ENCODE data around the gene OMP. TPM values are rescaled to one million over a fixed set of nuclear protein-coding genes. Genes with fewer than 3 reads are reported as not detected.

Gene OMP
- total RNA-seq, 5 donors from 2014 or later (not counting 1 experiment from before 2014, with no cell fraction given), result 0.79 TPM; not detected in 4

DNA sequence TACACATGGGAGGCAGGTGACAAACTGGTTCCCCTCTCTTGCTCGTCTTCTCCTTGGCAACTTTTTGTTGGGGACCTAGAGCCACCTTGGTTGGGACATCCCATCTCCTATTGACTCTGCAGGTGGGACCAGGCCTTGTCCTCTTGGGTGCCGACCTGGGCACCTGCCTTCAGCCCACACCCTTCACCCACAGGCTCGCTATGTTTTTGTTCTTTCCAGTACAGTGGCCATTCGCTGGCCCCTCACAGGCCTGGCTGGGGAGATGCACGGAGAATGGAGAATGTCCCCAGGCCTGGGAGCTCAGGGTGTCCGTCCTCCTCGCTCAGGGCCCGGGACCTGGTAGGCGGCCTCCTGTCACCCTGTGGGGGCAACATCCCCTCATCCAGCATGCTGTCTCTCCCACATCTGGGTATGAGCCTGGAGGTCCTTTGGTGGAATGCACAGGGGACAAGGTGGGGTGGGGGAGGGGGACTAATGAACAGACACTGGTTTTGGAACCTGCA lies 14.9 kb upstream of the OMP start:
- ATAC-seq (replicated peaks in 1 of 4) (no peak), DNase-seq (no peak)
- no peaks in the 10 kb centered on the region for H3K27me3 Mint-ChIP-seq
- H3K36me3 Mint-ChIP-seq, result no peaks in the 10 kb centered on the region
- no peak overlapping the region for H3K27ac ChIP-seq (ENCODE audit: low read length)
- peaks cover 0 to 5% of the 10 kb centered on the region in 2 experiments for H3K27me3 ChIP-seq (replicated peaks in 1 of 2; ENCODE audit: control insufficient read depth in 2 of 2, extremely low read depth in 1 of 2, insufficient read depth in 2 of 2, low read length in 1 of 2)
- H3K4me3 ChIP-seq (ENCODE audit: control insufficient read depth in 1 of 2, extremely low read depth in 1 of 2, low read length in 1 of 2), result no peak overlapping the region
- POLR2A ChIA-PET, result no interaction called here
- H3K27ac Mint-ChIP-seq, result no peak overlapping the region
- H3K4me1 Mint-ChIP-seq, result peaks cover 10 to 12% (median 11%) of the 10 kb centered on the region in 3 donors
- no peaks in the 10 kb centered on the region for H3K9me3 Mint-ChIP-seq
- H3K4me3 Mint-ChIP-seq, result no peak overlapping the region
- WGBS (ENCODE audit: insufficient coverage), result 92% methylated on average over 3 of the region's 9 CpGs
- H3K4me1 ChIP-seq (ENCODE audit: control insufficient read depth in 1 of 2, extremely low read depth in 1 of 2, insufficient read depth in 2 of 2, low read length in 2 of 2), result peaks cover 0 to 23% of the 10 kb centered on the region in 2 experiments
- H3K9me3 ChIP-seq, result no peaks in the 10 kb centered on the region
- CTCF ChIA-PET, result no interaction called here
- H3K36me3 ChIP-seq (ENCODE audit: control insufficient read depth in 2 of 2, extremely low read depth in 1 of 2, insufficient read depth in 1 of 2, low read length in 1 of 2), result no peaks in the 10 kb centered on the region

DNA sequence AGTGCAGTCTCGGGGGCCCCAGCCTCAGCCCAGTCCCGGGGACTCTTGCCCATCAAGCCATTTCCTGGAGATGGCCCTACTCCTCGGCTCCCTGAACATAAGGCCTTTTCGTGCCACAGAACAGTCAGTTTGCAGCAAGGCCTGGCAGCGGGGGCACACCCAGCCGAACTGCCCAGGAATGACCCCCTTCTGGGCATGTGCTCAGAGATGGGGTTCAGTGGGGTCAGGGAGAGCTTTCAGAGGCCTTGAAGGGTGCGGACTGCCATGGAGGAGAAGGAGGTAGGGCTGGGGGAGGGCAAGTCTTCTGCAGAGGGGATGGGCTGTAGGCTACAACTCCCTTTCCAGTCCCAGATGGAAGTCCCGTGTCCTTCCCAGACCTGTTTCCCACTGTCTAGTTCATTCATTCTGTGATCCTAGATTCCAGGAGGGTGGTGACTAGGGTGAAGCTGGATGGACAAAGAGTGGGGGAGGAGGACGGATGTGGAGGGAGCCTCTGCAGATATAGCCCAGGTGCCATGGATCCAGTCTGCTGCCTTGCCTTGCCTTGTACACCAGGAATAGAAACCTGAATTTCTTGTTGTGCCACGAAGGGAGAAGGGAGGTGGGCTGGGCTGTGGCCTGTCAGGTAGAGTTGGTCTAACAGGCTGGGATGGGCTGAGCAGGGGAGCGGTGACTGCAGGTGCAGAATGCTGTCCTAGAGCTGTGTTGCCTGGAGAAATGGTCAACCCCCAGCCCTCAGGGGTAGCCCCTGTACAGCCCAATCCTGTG lies 14.2 kb upstream of the OMP start:
- H3K4me1 ChIP-seq (ENCODE audit: control insufficient read depth in 1 of 2, extremely low read depth in 1 of 2, insufficient read depth in 2 of 2, low read length in 2 of 2), result peaks cover 0 to 17% of the 10 kb centered on the region in 2 experiments
- no peak overlapping the region for H3K4me3 ChIP-seq (ENCODE audit: control insufficient read depth in 1 of 2, extremely low read depth in 1 of 2, low read length in 1 of 2)
- Mint-ChIP-seq H3K4me1 (peaks cover 5 to 7% (median 6%) of the 10 kb centered on the region in 3 donors), H3K27ac (no peak overlapping the region), H3K9me3 (no peaks in the 10 kb centered on the region), H3K36me3 (no peaks in the 10 kb centered on the region), H3K4me3 (no peak overlapping the region), H3K27me3 (no peaks in the 10 kb centered on the region)
- CTCF ChIA-PET, result interaction anchor here in 1 of 2 donors (3.9 kb wide), 1 partner anchor 40 kb away, joined by 79 read pairs; no protein-coding TSS in a partner anchor
- no peaks in the 10 kb centered on the region for H3K36me3 ChIP-seq (ENCODE audit: control insufficient read depth in 2 of 2, extremely low read depth in 1 of 2, insufficient read depth in 1 of 2, low read length in 1 of 2)
- H3K27me3 ChIP-seq (replicated peaks in 1 of 2; ENCODE audit: control insufficient read depth in 2 of 2, extremely low read depth in 1 of 2, insufficient read depth in 2 of 2, low read length in 1 of 2), result peaks cover 0 to 5% of the 10 kb centered on the region in 2 experiments
- H3K9me3 ChIP-seq, result no peaks in the 10 kb centered on the region
- POLR2A ChIA-PET, result no interaction called here
- 72% methylated on average over 9 of the region's 11 CpGs for WGBS (ENCODE audit: insufficient coverage)
- DNase-seq, result no peak
- no peak overlapping the region for H3K27ac ChIP-seq (ENCODE audit: low read length)
- no peak for ATAC-seq (replicated peaks in 1 of 4)

- no peak overlapping the region for H3K4me3 Mint-ChIP-seq
- H3K4me1 Mint-ChIP-seq, result peaks cover 4 to 6% (median 4%) of the 10 kb centered on the region in 3 donors
- no peak for DNase-seq
- no peaks in the 10 kb centered on the region for H3K27me3 Mint-ChIP-seq
- H3K9me3 ChIP-seq, result no peaks in the 10 kb centered on the region
- no peaks in the 10 kb centered on the region for H3K9me3 Mint-ChIP-seq
- WGBS (ENCODE audit: insufficient coverage), result 78% methylated on average over 3 of the region's 3 CpGs
- peaks cover 0 to 10% of the 10 kb centered on the region in 2 experiments for H3K4me1 ChIP-seq (ENCODE audit: control insufficient read depth in 1 of 2, extremely low read depth in 1 of 2, insufficient read depth in 2 of 2, low read length in 2 of 2)
- H3K4me3 ChIP-seq (ENCODE audit: control insufficient read depth in 1 of 2, extremely low read depth in 1 of 2, low read length in 1 of 2), result no peak overlapping the region
- no peaks in the 10 kb centered on the region for H3K36me3 Mint-ChIP-seq
- H3K36me3 ChIP-seq (ENCODE audit: control insufficient read depth in 2 of 2, extremely low read depth in 1 of 2, insufficient read depth in 1 of 2, low read length in 1 of 2), result no peaks in the 10 kb centered on the region
- H3K27me3 ChIP-seq (replicated peaks in 1 of 2; ENCODE audit: control insufficient read depth in 2 of 2, extremely low read depth in 1 of 2, insufficient read depth in 2 of 2, low read length in 1 of 2), result peaks cover 0 to 5% of the 10 kb centered on the region in 2 experiments
- ChIA-PET POLR2A (no interaction called here), CTCF (interaction anchor here in 1 of 2 donors (3.9 kb wide), 1 partner anchor 41 kb away, joined by 79 read pairs; no protein-coding TSS in a partner anchor)
- no peak for ATAC-seq (replicated peaks in 1 of 4)
- no peak overlapping the region for H3K27ac Mint-ChIP-seq
- H3K27ac ChIP-seq (ENCODE audit: low read length), result no peak overlapping the region
These were observed 13.6 kb upstream of the OMP start for GRCh38 chr11:77089004-77089545.

DNA sequence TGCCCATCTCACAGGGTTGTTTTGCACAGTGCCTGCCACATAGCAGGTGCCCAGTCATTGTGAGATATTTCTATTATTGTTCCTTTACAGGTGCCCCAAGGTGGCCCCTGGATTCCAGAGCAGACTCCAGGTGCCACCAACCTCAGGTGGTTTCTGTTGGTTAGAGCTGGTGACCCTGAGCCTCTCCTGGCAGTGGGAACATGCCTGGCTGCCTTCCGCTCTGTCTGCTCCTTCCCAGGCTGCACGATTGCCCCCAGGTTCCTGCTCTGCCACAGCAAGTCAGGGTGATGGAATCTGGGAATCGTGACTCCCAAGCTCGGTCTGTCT lies 12.6 kb upstream of the OMP start:
- Mint-ChIP-seq H3K4me3 (no peak overlapping the region), H3K4me1 (peaks cover 4 to 6% (median 4%) of the 10 kb centered on the region in 3 donors), H3K9me3 (no peaks in the 10 kb centered on the region), H3K27ac (no peak overlapping the region), H3K27me3 (no peaks in the 10 kb centered on the region), H3K36me3 (no peaks in the 10 kb centered on the region)
- H3K27ac ChIP-seq (ENCODE audit: low read length), result no peak overlapping the region
- H3K36me3 ChIP-seq (ENCODE audit: control insufficient read depth in 2 of 2, extremely low read depth in 1 of 2, insufficient read depth in 1 of 2, low read length in 1 of 2), result peaks cover 0 to 4% of the 10 kb centered on the region in 2 donors
- DNase-seq (no peak), ATAC-seq (replicated peaks in 1 of 4) (no peak)
- H3K27me3 ChIP-seq (replicated peaks in 1 of 2; ENCODE audit: control insufficient read depth in 2 of 2, extremely low read depth in 1 of 2, insufficient read depth in 2 of 2, low read length in 1 of 2), result peaks cover 0 to 5% of the 10 kb centered on the region in 2 experiments
- POLR2A ChIA-PET, result interaction anchor here in 1 of 2 donors (0.6 kb wide), 1 partner anchor 1725 kb away, joined by 6 read pairs; no protein-coding TSS in a partner anchor
- H3K9me3 ChIP-seq, result no peaks in the 10 kb centered on the region
- 78% methylated on average over 3 of the region's 4 CpGs for WGBS (ENCODE audit: insufficient coverage)
- CTCF ChIA-PET, result interaction anchor here (1.2 to 3.9 kb wide), 3 partner anchors 41 to 45 kb away, joined by 3 to 79 read pairs (median 3); no protein-coding TSS in a partner anchor
- no peak overlapping the region for H3K4me3 ChIP-seq (ENCODE audit: control insufficient read depth in 1 of 2, extremely low read depth in 1 of 2, low read length in 1 of 2)
- H3K4me1 ChIP-seq (ENCODE audit: control insufficient read depth in 1 of 2, extremely low read depth in 1 of 2, insufficient read depth in 2 of 2, low read length in 2 of 2), result peaks cover 0 to 8% of the 10 kb centered on the region in 2 experiments

- Mint-ChIP-seq H3K36me3 (no peaks in the 10 kb centered on the region), H3K4me1 (peaks cover 4 to 6% (median 4%) of the 10 kb centered on the region in 3 donors), H3K27me3 (no peaks in the 10 kb centered on the region), H3K9me3 (no peaks in the 10 kb centered on the region), H3K4me3 (no peak overlapping the region), H3K27ac (no peak overlapping the region)
- WGBS (ENCODE audit: insufficient coverage), result 54% methylated on average over 8 of the region's 13 CpGs
- H3K9me3 ChIP-seq, result no peaks in the 10 kb centered on the region
- peaks cover 0 to 5% of the 10 kb centered on the region in 2 experiments for H3K27me3 ChIP-seq (replicated peaks in 1 of 2; ENCODE audit: control insufficient read depth in 2 of 2, extremely low read depth in 1 of 2, insufficient read depth in 2 of 2, low read length in 1 of 2)
- DNase-seq (no peak), ATAC-seq (replicated peaks in 1 of 4) (no peak)
- ChIA-PET CTCF (interaction anchor here (0.9 to 3.9 kb wide), 10 partner anchors 8 to 285 kb away, joined by 3 to 79 read pairs (median 5); partner anchors contain the start of gene MYO7A (in 1 of the 2)), POLR2A (interaction anchor here in 1 of 2 donors (0.6 kb wide), 1 partner anchor 1725 kb away, joined by 6 read pairs; no protein-coding TSS in a partner anchor)
- peaks cover 0 to 8% of the 10 kb centered on the region in 2 experiments for H3K4me1 ChIP-seq (ENCODE audit: control insufficient read depth in 1 of 2, extremely low read depth in 1 of 2, insufficient read depth in 2 of 2, low read length in 2 of 2)
- no peak overlapping the region for H3K27ac ChIP-seq (ENCODE audit: low read length)
- H3K36me3 ChIP-seq (ENCODE audit: control insufficient read depth in 2 of 2, extremely low read depth in 1 of 2, insufficient read depth in 1 of 2, low read length in 1 of 2), result peaks cover 0 to 6% of the 10 kb centered on the region in 2 donors
- H3K4me3 ChIP-seq (ENCODE audit: control insufficient read depth in 1 of 2, extremely low read depth in 1 of 2, low read length in 1 of 2), result no peak overlapping the region
These were observed 12.1 kb upstream of the OMP start for GRCh38 chr11:77090373-77091111.

All from T-cell (primary cell).